T-cell (primary cell): ENCODE data around the gene TIE1. TPM values are rescaled to one million over a fixed set of nuclear protein-coding genes. Genes with fewer than 3 reads are reported as not detected.

Source experiments
- ATAC-seq, 4 experiments: fragments of 200-7000 bp in 3 of 4; fragments of 150-1000 bp in 1 of 4; cut with Tn5 transposase; replicated peaks in 1 of 4; 1 replicate in 3 of 4; 2 replicates in 1 of 4; pipeline ENCODE4 v1.10.0; 2021; ENCODE audit warnings: moderate library complexity in 3 of 4, mild to moderate bottlenecking in 2 of 4, moderate number of reproducible peaks in 1 of 4
- CTCF ChIA-PET, 2 donors: fragments of 300-600 bp; sonication (Branson Sonifier 250); formaldehyde crosslinking; loops; one replicate each; lab custom pipeline; 2022; ENCODE audit warnings: antibody characterized with exemption in 2 of 2; lab: Charles Lee
- POLR2A ChIA-PET, 2 donors: fragments of 300-600 bp; sonication (Branson Sonifier 250); formaldehyde crosslinking; loops; one replicate each; lab custom pipeline; 2022; ENCODE audit warnings: antibody characterized with exemption in 2 of 2; lab: Charles Lee
- DNase-seq, 35 experiments: peaks; one replicate each; pipeline versions ENCODE4 v3.0.0 to v3.0.0-alpha.2; 2013 to 2023
- H3K27ac ChIP-seq: one replicate; pipeline ENCODE4 v1.5.1; 2013; ENCODE audit warnings: low read length
- H3K27me3 ChIP-seq, 2 experiments: replicated peaks in 1 of 2; 1 replicate in 1 of 2; 2 replicates in 1 of 2; pipeline versions ENCODE4 v1.6.1 to v1.7.0; 2013; ENCODE audit warnings: low read length in 1 of 2, mixed read lengths in 1 of 2; ENCODE audit not compliant: control insufficient read depth in 2 of 2, insufficient read depth in 2 of 2; ENCODE audit errors: extremely low read depth in 1 of 2
- H3K36me3 ChIP-seq, 2 donors: 1 replicate in 1 of 2; 2 replicates in 1 of 2; pipeline versions ENCODE4 v1.6.1 to v1.7.0; 2013; ENCODE audit warnings: low read length in 1 of 2; ENCODE audit not compliant: control insufficient read depth in 2 of 2, insufficient read depth in 1 of 2; ENCODE audit errors: extremely low read depth in 1 of 2
- H3K4me1 ChIP-seq, 2 experiments: 1 replicate in 1 of 2; 2 replicates in 1 of 2; pipeline versions ENCODE4 v1.6.1 to v1.7.0; 2013; ENCODE audit warnings: low read length in 2 of 2, mixed read lengths in 1 of 2; ENCODE audit not compliant: insufficient read depth in 2 of 2, control insufficient read depth in 1 of 2; ENCODE audit errors: extremely low read depth in 1 of 2
- H3K4me3 ChIP-seq, 2 donors: 1 replicate in 1 of 2; 2 replicates in 1 of 2; pipeline versions ENCODE4 v1.5.1 to v1.7.0; 2013; ENCODE audit warnings: mild to moderate bottlenecking in 2 of 2, low read length in 1 of 2, moderate library complexity in 1 of 2; ENCODE audit not compliant: control insufficient read depth in 1 of 2; ENCODE audit errors: extremely low read depth in 1 of 2
- H3K9me3 ChIP-seq: 2 replicates; pipeline ENCODE4 v1.7.0; 2013
- H3K27ac Mint-ChIP-seq, 2 donors: one replicate each; pipeline ENCODE4 v1.8.0; 2020 to 2021; ENCODE audit warnings: mild to moderate bottlenecking in 2 of 2, mixed read lengths in 2 of 2
- H3K27me3 Mint-ChIP-seq, 2 donors: one replicate each; pipeline ENCODE4 v1.8.0; 2021 to 2022; ENCODE audit warnings: mixed read lengths in 2 of 2
- H3K36me3 Mint-ChIP-seq: one replicate; pipeline ENCODE4 v1.8.0; 2021; ENCODE audit warnings: mixed read lengths
- H3K4me1 Mint-ChIP-seq, 3 donors: one replicate each; pipeline ENCODE4 v1.8.0; 2020 to 2022; ENCODE audit warnings: mixed read lengths in 3 of 3, mild to moderate bottlenecking in 1 of 3
- H3K4me3 Mint-ChIP-seq, 3 donors: one replicate each; pipeline ENCODE4 v1.8.0; 2020 to 2022; ENCODE audit warnings: mild to moderate bottlenecking in 3 of 3, mixed read lengths in 3 of 3, moderate library complexity in 3 of 3
- H3K9me3 Mint-ChIP-seq, 3 donors: one replicate each; pipeline ENCODE4 v1.8.0; 2020 to 2022; ENCODE audit warnings: mixed read lengths in 3 of 3
- WGBS: methylation state at CpG from one replicate; pipeline ENCODE4 v1.1.5; 2013; ENCODE audit warnings: missing lambda C conversion rate; ENCODE audit not compliant: insufficient coverage; 5-methylcytosine and 5-hydroxymethylcytosine counted together
- total RNA-seq, 35 experiments: library from RNA in 6 of 35; stranded (reverse) in 6 of 35; fragments of 120-200 nt in 1 of 35; gene quantifications; one replicate each; pipeline versions ENCODE4 v1.2.1 to v1.2.4 and lab custom pipeline; 2013 to 2026

TIE1 gene
- total RNA-seq, result 1 to 10 TPM in 1 of 5 donors, under 1 TPM in 4; 0.26 to 1.9 (median 0.32) TPM
- total RNA-seq (2013), result 0.24 TPM
- total RNA-seq (lab: John Stamatoyannopoulos, UW), result 0 to 0.98 (median 0.24) reads per million in 29 experiments

GRCh38 chr1:43300378-43301094, at the start of gene TIE1:
TIE1 (plus strand) TSS chr1:43300982; CDS start chr1:43301072, 90 bp downstream.
- H3K27me3 ChIP-seq, result peaks cover 0 to 5% of the 10 kb centered on the region in 2 experiments
- Mint-ChIP-seq H3K36me3 (no peaks in the 10 kb centered on the region), H3K4me1 (peaks cover 11 to 14% (median 12%) of the 10 kb centered on the region in 3 donors), H3K9me3 (no peaks in the 10 kb centered on the region), H3K27me3 (peaks cover 0 to 3% of the 10 kb centered on the region in 2 donors), H3K4me3 (no peak within 1 kb of the TSS), H3K27ac (no peak within 1 kb of the TSS)
- 51% methylated on average over 5 of the region's 10 CpGs for WGBS
- H3K4me3 ChIP-seq, result no peak within 1 kb of the TSS
- peaks cover 2 to 4% of the 10 kb centered on the region in 2 experiments for H3K4me1 ChIP-seq
- H3K9me3 ChIP-seq, result no peaks in the 10 kb centered on the region
- ChIA-PET POLR2A (no interaction called here), CTCF (no interaction called here)
- ATAC-seq, result no peak
- no peaks in the 10 kb centered on the region for H3K36me3 ChIP-seq
- no peak within 1 kb of the TSS for H3K27ac ChIP-seq
- DNase-seq, result no peak

DNA sequence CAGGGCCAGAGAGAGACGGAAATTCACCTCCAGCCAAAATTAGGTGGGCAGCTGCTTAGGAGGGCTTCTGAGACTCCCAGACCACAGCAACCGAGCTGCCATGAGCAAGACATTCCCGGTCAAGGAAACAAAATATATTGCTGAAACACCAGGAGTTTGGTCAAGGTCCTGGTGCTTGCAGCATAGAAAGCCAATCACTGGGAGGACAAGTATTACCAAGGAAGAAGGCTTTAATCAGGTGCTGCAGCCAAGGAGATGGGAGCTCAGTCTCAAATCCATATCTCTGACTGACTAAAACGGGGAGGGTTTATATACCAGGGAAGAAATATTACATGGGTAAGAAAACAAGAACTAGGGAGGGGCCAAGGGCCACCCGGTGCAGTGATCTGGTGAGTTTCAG, 49.8 kb upstream of the TIE1 start:
- no peaks in the 10 kb centered on the region for H3K4me1 Mint-ChIP-seq
- peaks cover 0 to 23% of the 10 kb centered on the region in 2 experiments for H3K27me3 ChIP-seq
- no peak overlapping the region for H3K27ac ChIP-seq
- no peaks in the 10 kb centered on the region for H3K9me3 ChIP-seq
- H3K27ac Mint-ChIP-seq, result no peak overlapping the region
- H3K36me3 ChIP-seq, result no peaks in the 10 kb centered on the region
- no peaks in the 10 kb centered on the region for H3K4me1 ChIP-seq
- ATAC-seq (no peak), DNase-seq (no peak)
- POLR2A ChIA-PET, result no interaction called here
- H3K4me3 ChIP-seq, result no peak overlapping the region
- H3K9me3 Mint-ChIP-seq, result peaks cover 0 to 2% (median 0%) of the 10 kb centered on the region in 3 donors
- H3K36me3 Mint-ChIP-seq, result no peaks in the 10 kb centered on the region
- 90% methylated on average over 4 of the region's 5 CpGs for WGBS
- CTCF ChIA-PET, result no interaction called here
- H3K4me3 Mint-ChIP-seq, result no peak overlapping the region
- peaks cover 4 to 17% of the 10 kb centered on the region in 2 donors for H3K27me3 Mint-ChIP-seq

DNA sequence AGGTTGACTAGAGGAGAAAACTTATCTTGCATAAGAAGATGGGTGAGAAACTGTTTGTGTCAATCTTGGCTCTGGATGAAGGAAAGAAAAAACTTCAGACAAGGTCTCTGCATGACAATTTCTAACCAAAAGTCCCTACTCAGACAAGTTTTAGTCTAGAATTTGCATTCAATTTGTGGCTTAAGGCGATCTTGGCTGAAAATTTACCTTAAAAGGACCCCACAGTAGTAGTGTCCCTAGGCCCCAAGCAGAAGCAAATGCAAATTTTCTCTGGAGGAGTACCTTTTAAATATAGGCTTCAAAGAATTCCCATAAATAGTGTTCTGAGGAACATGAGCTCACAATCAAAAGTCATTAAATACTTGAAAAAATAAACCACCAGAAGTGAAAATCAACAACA, 48.6 kb upstream of the TIE1 start:
- Histone ChIP-seq H3K4me1 (no peaks in the 10 kb centered on the region), H3K9me3 (no peaks in the 10 kb centered on the region), H3K27me3 (peaks cover 0 to 24% of the 10 kb centered on the region in 2 experiments), H3K4me3 (no peak overlapping the region), H3K36me3 (no peaks in the 10 kb centered on the region), H3K27ac (no peak overlapping the region)
- ChIA-PET CTCF (interaction anchor here in 1 of 2 donors (1.0 kb wide), 1 partner anchor 16 kb away, joined by 3 read pairs; no protein-coding TSS in a partner anchor), POLR2A (no interaction called here)
- no peak for DNase-seq
- H3K9me3 Mint-ChIP-seq, result no peaks in the 10 kb centered on the region
- H3K4me3 Mint-ChIP-seq, result no peak overlapping the region
- no peaks in the 10 kb centered on the region for H3K36me3 Mint-ChIP-seq
- no peak overlapping the region for H3K27ac Mint-ChIP-seq
- ATAC-seq, result no peak
- 100% methylated on average over 1 of the region's 1 CpG for WGBS
- no peaks in the 10 kb centered on the region for H3K4me1 Mint-ChIP-seq
- H3K27me3 Mint-ChIP-seq, result peaks cover 0 to 17% of the 10 kb centered on the region in 2 donors

DNA sequence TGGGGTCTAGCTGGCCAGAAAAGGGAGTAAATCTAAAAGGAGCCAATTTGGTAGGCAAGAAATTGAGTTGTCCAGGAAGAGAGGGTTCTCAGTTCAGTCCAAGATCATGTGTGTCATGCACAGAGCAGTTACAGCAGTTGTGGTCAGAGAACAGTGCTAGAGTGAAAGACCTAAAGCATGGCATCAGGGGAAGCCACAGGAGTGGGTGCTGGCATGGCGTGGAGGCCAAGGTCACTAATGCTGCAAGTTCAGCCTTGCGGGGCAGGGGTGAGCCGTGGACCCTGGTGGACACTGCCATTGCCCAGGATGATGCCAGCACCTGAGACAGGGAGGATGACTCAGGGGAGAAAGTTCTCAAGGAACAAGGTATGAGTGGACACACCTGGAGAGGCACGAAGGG, 47.6 kb upstream of the TIE1 start:
- no peaks in the 10 kb centered on the region for H3K4me1 Mint-ChIP-seq
- H3K4me1 ChIP-seq, result no peaks in the 10 kb centered on the region
- H3K27ac ChIP-seq, result no peak overlapping the region
- no peaks in the 10 kb centered on the region for H3K9me3 Mint-ChIP-seq
- WGBS, result 90% methylated on average over 4 of the region's 4 CpGs
- peaks cover 0 to 29% of the 10 kb centered on the region in 2 experiments for H3K27me3 ChIP-seq
- POLR2A ChIA-PET, result no interaction called here
- CTCF ChIA-PET, result interaction anchor here in 1 of 2 donors (1.0 kb wide), 1 partner anchor 17 kb away, joined by 3 read pairs; no protein-coding TSS in a partner anchor
- H3K36me3 Mint-ChIP-seq, result no peaks in the 10 kb centered on the region
- peaks cover 0 to 17% of the 10 kb centered on the region in 2 donors for H3K27me3 Mint-ChIP-seq
- H3K36me3 ChIP-seq, result no peaks in the 10 kb centered on the region
- H3K4me3 ChIP-seq, result no peak overlapping the region
- DNase-seq (no peak), ATAC-seq (no peak)
- H3K27ac Mint-ChIP-seq, result no peak overlapping the region
- no peak overlapping the region for H3K4me3 Mint-ChIP-seq
- H3K9me3 ChIP-seq, result no peaks in the 10 kb centered on the region

DNA sequence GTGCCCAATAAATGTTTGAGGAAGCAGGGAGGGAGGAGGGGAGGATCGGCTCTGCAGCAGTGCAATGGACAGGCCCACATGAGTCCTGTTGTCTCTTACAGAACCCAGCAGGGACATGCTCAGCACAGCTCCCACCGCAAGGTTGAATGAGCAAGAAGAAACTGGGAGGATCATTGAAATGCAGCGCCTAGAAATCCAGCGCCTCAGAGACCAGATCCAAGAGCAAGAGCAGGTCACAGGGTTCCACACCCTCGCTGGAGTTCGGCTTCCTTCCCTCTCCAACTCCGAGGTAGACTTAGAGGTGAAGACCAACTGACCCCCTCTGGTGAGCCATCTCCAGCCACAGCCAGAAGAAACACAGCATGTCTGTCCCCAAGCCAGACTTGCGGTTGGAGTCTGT, 46.9 kb upstream of the TIE1 start:
- Histone ChIP-seq H3K36me3 (no peaks in the 10 kb centered on the region), H3K27ac (no peak overlapping the region), H3K27me3 (peaks cover 0 to 27% of the 10 kb centered on the region in 2 experiments), H3K4me1 (no peaks in the 10 kb centered on the region), H3K9me3 (no peaks in the 10 kb centered on the region), H3K4me3 (no peak overlapping the region)
- no peak for DNase-seq
- no peaks in the 10 kb centered on the region for H3K9me3 Mint-ChIP-seq
- H3K4me3 Mint-ChIP-seq, result no peak overlapping the region
- 91% methylated on average over 5 of the region's 8 CpGs for WGBS
- CTCF ChIA-PET, result no interaction called here
- ATAC-seq, result no peak
- H3K27ac Mint-ChIP-seq, result no peak overlapping the region
- H3K27me3 Mint-ChIP-seq, result peaks cover 0 to 17% of the 10 kb centered on the region in 2 donors
- POLR2A ChIA-PET, result no interaction called here
- no peaks in the 10 kb centered on the region for H3K4me1 Mint-ChIP-seq
- no peaks in the 10 kb centered on the region for H3K36me3 Mint-ChIP-seq

DNA sequence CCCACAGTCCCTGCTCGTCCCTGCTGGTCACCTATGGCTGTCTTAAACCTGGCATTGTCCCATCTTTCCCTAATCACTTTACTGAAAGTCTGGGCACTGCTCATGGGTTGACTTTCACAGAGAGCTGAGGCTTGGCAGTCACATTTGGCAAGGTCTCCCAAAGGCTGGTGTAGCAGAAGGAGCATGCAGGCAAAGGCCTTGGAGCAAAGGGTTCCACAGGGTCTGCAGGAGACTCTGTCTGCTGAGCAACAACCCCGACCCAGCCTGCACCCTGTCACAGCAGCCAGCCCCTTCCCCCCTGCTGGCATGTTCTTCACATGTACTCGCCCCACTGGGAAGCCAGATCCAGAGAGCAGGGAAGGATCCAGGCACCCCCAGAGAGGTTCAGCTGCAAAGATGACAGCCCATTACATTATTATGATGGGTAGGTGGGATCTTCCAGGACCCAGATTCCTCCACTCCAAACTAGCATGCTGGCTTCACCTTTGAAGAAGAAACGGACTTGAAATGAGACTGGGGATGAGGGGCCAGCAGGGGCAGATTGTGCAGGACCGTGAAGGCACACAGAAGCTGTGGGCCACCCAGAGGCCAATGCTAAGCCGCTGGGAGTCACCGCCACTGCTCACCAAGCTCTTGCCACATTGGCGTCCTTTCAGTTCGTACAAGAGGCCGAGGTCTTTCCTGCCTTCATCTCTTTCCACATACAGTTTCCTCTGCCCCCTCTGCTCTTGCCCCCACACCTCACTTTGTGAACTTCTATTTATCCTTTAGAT, 45.2 kb upstream of the TIE1 start:
- ATAC-seq (no peak), DNase-seq (no peak)
- no peak overlapping the region for H3K4me3 Mint-ChIP-seq
- no peaks in the 10 kb centered on the region for H3K4me1 Mint-ChIP-seq
- H3K4me1 ChIP-seq, result no peaks in the 10 kb centered on the region
- no peak overlapping the region for H3K4me3 ChIP-seq
- H3K9me3 Mint-ChIP-seq, result no peaks in the 10 kb centered on the region
- no peaks in the 10 kb centered on the region for H3K9me3 ChIP-seq
- 67% methylated on average over 8 of the region's 10 CpGs for WGBS
- ChIA-PET CTCF (no interaction called here), POLR2A (no interaction called here)
- no peaks in the 10 kb centered on the region for H3K36me3 ChIP-seq
- H3K27me3 ChIP-seq, result peaks cover 0 to 27% of the 10 kb centered on the region in 2 experiments
- no peak overlapping the region for H3K27ac ChIP-seq
- no peaks in the 10 kb centered on the region for H3K36me3 Mint-ChIP-seq
- H3K27ac Mint-ChIP-seq, result no peak overlapping the region
- peaks cover 0 to 13% of the 10 kb centered on the region in 2 donors for H3K27me3 Mint-ChIP-seq
